ENCODE data around the gene PABPC1L.

GRCh38 chr20:44954211-44954610 is 44.4 kb downstream of the PABPC1L start:
- no peak for TF ChIP-seq CTCF (IDR thresholded peaks at IDR 0.05)
- TF ChIP-seq EP300 (IDR thresholded peaks at IDR 0.05) = no peak
